Measurements from ENCODE around the gene ISG20L2.

The ISG20L2 gene

DNA sequence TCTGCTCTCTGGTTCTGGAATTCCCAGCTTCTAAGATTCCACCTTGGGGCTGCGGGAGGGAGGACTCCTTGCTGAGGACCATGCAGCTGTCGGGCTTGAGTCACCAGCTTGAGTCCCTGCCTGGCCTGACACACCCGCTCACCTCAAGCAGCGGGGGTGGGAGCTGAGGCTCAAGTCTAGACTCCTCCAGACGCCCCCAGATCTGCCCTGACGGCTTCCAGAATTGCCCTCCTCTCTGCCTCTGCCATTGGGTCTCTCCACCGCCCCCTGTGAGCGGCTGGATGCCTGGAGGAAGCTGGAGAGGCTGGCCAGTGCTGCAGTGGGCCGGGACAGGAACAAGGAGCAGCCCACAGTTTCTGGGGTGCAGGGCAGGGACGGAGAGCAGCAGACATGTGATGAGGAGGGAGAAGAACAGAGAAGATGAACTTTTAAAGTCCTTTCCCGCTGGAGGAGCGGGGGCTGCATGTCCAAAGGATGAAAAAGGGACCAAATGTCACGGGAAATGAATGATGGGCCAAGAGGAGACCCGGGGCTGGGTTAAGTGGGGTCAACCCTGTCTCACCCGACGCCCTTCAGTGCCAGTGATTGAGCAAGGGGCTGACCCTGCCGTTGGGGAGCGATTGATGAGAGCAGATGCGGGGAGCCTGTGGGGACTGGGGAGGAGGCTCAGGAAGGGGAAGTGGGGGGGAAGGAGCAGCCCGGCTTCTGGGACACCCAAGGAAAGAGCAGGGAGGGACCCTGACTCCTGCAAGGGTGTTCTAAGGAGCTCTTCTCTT lies 36.7 kb downstream of the ISG20L2 start:
- no peak overlapping the region for H3K4me3 ChIP-seq (ENCODE audit: low read depth, low read length)
- TF ChIP-seq, protein P1, sequence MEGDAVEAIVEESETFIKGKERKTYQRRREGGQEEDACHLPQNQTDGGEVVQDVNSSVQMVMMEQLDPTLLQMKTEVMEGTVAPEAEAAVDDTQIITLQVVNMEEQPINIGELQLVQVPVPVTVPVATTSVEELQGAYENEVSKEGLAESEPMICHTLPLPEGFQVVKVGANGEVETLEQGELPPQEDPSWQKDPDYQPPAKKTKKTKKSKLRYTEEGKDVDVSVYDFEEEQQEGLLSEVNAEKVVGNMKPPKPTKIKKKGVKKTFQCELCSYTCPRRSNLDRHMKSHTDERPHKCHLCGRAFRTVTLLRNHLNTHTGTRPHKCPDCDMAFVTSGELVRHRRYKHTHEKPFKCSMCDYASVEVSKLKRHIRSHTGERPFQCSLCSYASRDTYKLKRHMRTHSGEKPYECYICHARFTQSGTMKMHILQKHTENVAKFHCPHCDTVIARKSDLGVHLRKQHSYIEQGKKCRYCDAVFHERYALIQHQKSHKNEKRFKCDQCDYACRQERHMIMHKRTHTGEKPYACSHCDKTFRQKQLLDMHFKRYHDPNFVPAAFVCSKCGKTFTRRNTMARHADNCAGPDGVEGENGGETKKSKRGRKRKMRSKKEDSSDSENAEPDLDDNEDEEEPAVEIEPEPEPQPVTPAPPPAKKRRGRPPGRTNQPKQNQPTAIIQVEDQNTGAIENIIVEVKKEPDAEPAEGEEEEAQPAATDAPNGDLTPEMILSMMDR (IDR thresholded peaks at IDR 0.05; ENCODE audit: low read depth, low read length) = no peak

DNA sequence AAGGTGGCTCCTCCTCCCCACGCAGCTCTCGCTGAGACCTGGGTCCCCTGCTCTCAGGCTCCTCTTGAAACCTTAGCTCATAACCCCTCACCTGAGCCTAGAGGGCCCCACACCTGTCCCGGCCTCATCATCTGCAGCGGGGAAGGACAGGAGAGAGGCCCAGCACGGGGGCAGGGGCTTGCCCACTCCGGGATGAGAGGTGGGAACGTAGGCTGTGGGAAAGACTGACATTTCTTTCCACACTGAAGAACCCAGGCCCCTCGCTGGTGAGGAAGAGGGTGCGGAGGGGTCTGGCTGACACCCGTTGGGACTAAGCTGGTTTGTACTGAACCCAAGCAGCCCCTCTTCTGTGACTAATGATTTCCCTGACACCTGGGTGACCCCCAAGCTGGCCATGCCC lies 37.4 kb downstream of the ISG20L2 start:
- no peak overlapping the region for H3K4me3 ChIP-seq (ENCODE audit: low read depth, low read length)
- TF ChIP-seq, protein P1 (IDR thresholded peaks at IDR 0.05; ENCODE audit: low read depth, low read length) = no peak

DNA sequence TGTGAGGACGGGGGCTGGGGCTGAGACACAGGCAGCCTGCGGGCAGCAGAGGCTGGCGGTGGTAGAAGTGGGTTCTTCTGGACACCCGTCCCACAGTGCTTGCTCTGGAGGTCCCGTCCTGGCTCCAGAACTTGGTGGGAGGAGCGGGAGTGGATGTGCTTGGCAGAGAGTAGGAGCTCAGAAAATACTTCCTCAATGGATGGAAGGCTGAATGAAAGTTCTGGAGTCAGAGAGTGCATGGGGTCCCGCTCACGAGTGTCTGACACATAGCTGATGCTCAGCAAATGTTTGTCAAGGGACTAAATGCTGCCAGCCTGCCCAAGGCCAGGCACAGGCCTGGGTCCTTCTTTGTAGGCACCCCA lies 37.9 kb downstream of the ISG20L2 start:
- TF ChIP-seq, protein P1 (IDR thresholded peaks at IDR 0.05; ENCODE audit: low read depth, low read length) = no peak
- H3K4me3 ChIP-seq (ENCODE audit: low read depth, low read length) = no peak overlapping the region

DNA sequence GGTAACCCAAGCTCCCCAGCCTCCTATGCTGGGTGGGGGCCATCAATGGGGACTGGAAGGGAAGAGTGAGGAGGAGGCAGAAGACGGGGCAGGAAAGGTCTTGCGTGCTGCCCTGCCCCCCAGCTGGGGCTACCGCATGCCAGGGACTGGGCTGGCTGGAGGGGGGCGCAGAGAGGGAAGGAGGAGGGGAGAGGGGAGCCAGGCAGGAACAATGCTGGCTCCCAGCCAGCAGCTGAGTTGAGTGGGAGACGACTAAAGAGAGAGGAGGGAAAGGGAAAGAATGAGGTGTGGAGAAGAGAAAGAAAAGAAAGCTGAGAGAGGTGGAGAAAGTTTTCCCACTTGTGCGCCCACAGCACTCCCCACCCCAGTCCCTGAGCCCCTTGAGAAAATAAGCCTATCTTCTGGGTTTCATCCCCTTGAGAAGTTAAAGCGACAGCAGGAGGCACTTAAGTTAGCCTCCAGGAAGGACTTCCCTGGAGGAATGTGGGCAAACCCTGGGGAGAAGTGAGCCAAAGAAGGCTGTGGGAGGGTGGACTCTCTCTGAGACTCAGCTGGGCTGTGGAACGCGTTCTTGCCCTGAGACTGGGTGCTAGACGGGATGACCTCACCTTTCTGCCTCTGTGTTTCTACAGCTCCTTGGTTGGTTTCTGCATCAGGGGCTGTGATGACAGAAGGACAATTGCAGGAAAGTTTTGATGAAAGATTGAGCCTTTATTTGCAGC lies 38.5 kb downstream of the ISG20L2 start:
- TF ChIP-seq, protein P1 (IDR thresholded peaks at IDR 0.05; ENCODE audit: low read depth, low read length) = no peak
- H3K4me3 ChIP-seq (ENCODE audit: low read depth, low read length) = no peak overlapping the region

DNA sequence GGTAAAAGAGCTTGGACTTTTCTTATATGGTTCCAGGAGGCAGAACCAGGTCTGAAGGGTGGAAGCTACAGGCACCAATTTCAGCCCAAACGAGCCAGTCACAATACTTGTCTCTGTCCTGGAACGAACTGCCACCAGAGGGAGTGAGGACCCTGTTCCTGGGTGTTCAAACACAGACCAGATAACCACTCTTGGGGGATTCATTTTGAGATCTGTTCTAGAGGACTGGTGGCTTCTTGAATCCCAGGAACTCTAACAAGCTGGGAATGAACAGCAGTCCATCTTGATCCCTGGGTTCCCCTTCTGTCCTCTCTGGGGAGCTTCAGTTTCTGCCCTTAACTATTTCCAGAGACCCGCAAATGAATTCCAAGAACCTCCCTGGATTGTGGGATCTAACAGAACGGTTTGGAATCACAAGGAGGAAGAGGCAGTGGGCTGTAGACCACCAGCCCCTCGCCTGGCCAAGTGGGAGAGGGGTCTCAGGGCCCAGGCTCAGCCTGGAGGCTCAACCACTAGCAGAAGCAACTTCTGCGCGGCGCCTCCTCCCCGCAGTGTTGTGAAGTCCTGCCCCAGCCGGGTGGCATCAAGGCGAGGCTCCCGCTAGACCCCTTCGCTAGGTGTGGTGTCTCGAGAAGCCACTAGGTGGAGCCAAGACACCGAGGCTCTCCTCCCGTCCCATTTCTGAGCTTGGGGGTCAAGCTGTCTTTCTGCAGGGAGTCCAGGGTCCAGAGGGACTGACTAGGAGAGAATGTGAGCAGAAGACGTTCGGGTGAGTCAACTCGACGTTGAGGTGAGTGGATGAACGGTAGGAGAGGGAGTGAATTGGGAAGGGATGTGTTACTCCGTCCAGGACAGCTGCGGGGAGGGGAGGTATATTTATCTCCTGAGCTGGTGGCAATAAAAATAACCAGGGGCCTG lies 39.3 kb downstream of the ISG20L2 start:
- peak overlapping the region; percentile 45 for H3K4me3 ChIP-seq (ENCODE audit: low read depth, low read length)
- TF ChIP-seq, protein P1 (IDR thresholded peaks at IDR 0.05; ENCODE audit: low read depth, low read length) = peak; percentile 88

DNA sequence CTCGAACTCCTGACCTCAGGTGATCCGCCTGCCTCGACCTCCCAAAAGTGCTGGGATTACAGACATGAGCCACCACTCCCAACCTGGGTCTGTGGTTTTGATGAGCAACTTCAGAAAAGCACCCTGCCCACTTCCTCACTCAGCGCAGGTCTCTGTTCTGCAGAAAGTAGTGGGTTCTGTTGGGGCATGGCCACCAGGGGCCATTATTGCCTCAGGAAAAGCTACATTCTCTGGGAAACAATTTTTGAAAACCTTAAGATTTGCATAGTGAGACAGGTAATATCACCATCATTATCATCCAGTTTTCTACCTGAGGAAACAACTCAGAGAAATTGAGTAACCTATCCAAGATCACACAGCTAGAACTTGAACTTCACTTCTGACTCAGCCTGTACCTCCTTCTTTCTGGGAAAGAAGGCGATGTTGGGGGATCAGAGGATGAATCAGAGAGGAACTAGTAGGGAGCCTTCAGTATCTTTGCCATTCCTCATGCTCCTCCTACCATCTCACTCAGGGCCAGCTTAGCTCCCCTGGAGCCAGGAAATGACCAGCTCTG lies 44.3 kb downstream of the ISG20L2 start:
- H3K4me3 ChIP-seq (ENCODE audit: low read depth, low read length) = no peak overlapping the region
- TF ChIP-seq, protein P1 (IDR thresholded peaks at IDR 0.05; ENCODE audit: low read depth, low read length) = no peak
